HG03066 (cell line): ENCODE data around the gene ZNF22.

Experiments
- ATAC-seq: cut with Tn5 transposase; IDR thresholded peaks from one replicate; pipeline ENCODE4 v1.9.1; 2021; ENCODE audit warnings: low read depth; ENCODE audit not compliant: unreplicated experiment

Gene ZNF22

GRCh38 chr10:45000752-45001380, at the start of gene ZNF22:
TSS of gene ZNF22 (plus strand) at chr10:45000923. CDS start at chr10:45003369, 2,446 bp downstream.
- ATAC-seq, result peak; percentile 76

GRCh38 chr10:44951576-44952226, 49.0 kb upstream of the ZNF22 start:
- no peak for ATAC-seq

GRCh38 chr10:44952779-44953231, 47.9 kb upstream of the ZNF22 start:
- no peak for ATAC-seq

GRCh38 chr10:44954042-44954441, 46.7 kb upstream of the ZNF22 start:
- ATAC-seq, result no peak

- ATAC-seq, result no peak
Observed at GRCh38 chr10:44954962-44955361, 45.8 kb upstream of the ZNF22 start.

- no peak for ATAC-seq
Observed at GRCh38 chr10:44955413-44956070, 45.2 kb upstream of the ZNF22 start.

GRCh38 chr10:44956226-44956625, 44.5 kb upstream of the ZNF22 start:
- ATAC-seq, result no peak

GRCh38 chr10:44956717-44957706, 43.7 kb upstream of the ZNF22 start:
- no peak for ATAC-seq

- ATAC-seq, result no peak
Observed at GRCh38 chr10:44958196-44958897, 42.4 kb upstream of the ZNF22 start.

- no peak for ATAC-seq
Observed at GRCh38 chr10:44958898-44959246, 41.9 kb upstream of the ZNF22 start.

- ATAC-seq, result peak; percentile 93
Observed at GRCh38 chr10:44959247-44960087, 41.3 kb upstream of the ZNF22 start, which contains the start of gene RASSF4. TSS of gene RASSF4 (plus strand) at chr10:44959802. CDS start at chr10:44970203, 10,401 bp downstream.

- no peak for ATAC-seq
Observed at GRCh38 chr10:44960088-44960460, 40.6 kb upstream of the ZNF22 start.

- no peak for ATAC-seq
Observed at GRCh38 chr10:44960482-44961229, 40.1 kb upstream of the ZNF22 start.

- ATAC-seq, result no peak
Observed at GRCh38 chr10:44961230-44961571, 39.5 kb upstream of the ZNF22 start.

- ATAC-seq, result no peak
Observed at GRCh38 chr10:44961931-44962750, 38.6 kb upstream of the ZNF22 start.

GRCh38 chr10:44962870-44963738, 37.6 kb upstream of the ZNF22 start:
- ATAC-seq, result no peak
